Vagina (tissue), 2 donors: Measurements from ENCODE around the gene MACROD2. TPM values are rescaled to one million over a fixed set of nuclear protein-coding genes. Genes with fewer than 3 reads are reported as not detected.

Experiments
- DNase-seq, 2 donors: peaks; one replicate each; pipeline ENCODE4 v3.0.0-alpha.2; 2017; ENCODE audit errors: extremely low spot score in 2 of 2
- H3K27ac ChIP-seq: fragments of 200-600 bp; sonication (generic); one replicate; pipeline ENCODE4 v1.5.1; 2019
- H3K27me3 ChIP-seq: fragments of 200-600 bp; sonication (generic); one replicate; pipeline ENCODE4 v1.5.1; 2019
- H3K36me3 ChIP-seq, 2 donors: fragments of 200-600 bp; sonication (generic); one replicate each; pipeline ENCODE4 v1.5.1; 2017 to 2019
- H3K4me1 ChIP-seq: fragments of 200-600 bp; sonication (generic); one replicate; pipeline ENCODE4 v1.5.1; 2019
- H3K4me3 ChIP-seq, 2 donors: fragments of 200-600 bp; sonication (generic); 1 replicate in 1 of 2; 2 replicates in 1 of 2; pipeline ENCODE4 v1.5.1; 2016 to 2019
- H3K9me3 ChIP-seq: fragments of 200-600 bp; sonication (generic); one replicate; pipeline ENCODE4 v1.5.1; 2019
- CTCF ChIP-seq, 3 experiments: fragments of 450-650 bp in 2 of 3; fragments of 200-600 bp in 1 of 3; sonication (generic) in 1 of 3; IDR thresholded peaks; one replicate each; pipeline ENCODE4 v1.5.1; 2017 to 2019; ENCODE audit warnings: antibody characterized with exemption in 3 of 3, mild to moderate bottlenecking in 2 of 3, moderate library complexity in 2 of 3
- POLR2A ChIP-seq, 2 donors: fragments of 450-650 bp; IDR thresholded peaks; one replicate each; pipeline ENCODE4 v1.6.1; 2017; ENCODE audit warnings: antibody characterized with exemption in 2 of 2, mild to moderate bottlenecking in 2 of 2, moderate library complexity in 2 of 2
- POLR2AphosphoS5 ChIP-seq, 2 donors: sonication (generic); formaldehyde crosslinking; IDR thresholded peaks; one replicate each; pipeline ENCODE4 v1.9.0; 2017; ENCODE audit warnings: antibody characterized with exemption in 2 of 2, mild to moderate bottlenecking in 2 of 2, low read depth in 1 of 2; ENCODE audit not compliant: insufficient read depth in 1 of 2
- intact Hi-C: fragments of 100-400 bp; cut with DNase I; formaldehyde crosslinking; loops from one replicate; pipeline ENCODE4 v1.15.1; 2023
- total RNA-seq: library from RNA; depleted of rRNA; stranded (reverse); fragments of >200 nt; gene quantifications from one replicate; pipeline ENCODE4 v1.2.3, GENCODE V29; 2016

The MACROD2 gene
- total RNA-seq, 1 donor from 2014 or later: 12.5 TPM

GRCh38 chr20:16048876-16049275 is 2053.6 kb downstream of the MACROD2 start:
- Histone ChIP-seq H3K27ac (no peak overlapping the region), H3K9me3 (no peaks in the 10 kb centered on the region), H3K4me3 (no peak overlapping the region), H3K27me3 (no peaks in the 10 kb centered on the region), H3K36me3 (no peaks in the 10 kb centered on the region), H3K4me1 (no peaks in the 10 kb centered on the region)
- no peak for TF ChIP-seq POLR2AphosphoS5 (IDR thresholded peaks at IDR 0.05; ENCODE audit: insufficient read depth in 1 of 2, low read depth in 1 of 2)
- TF ChIP-seq POLR2A (IDR thresholded peaks at IDR 0.05): no peak
- no peak for TF ChIP-seq CTCF (IDR thresholded peaks at IDR 0.05)
- intact Hi-C loops: no loop called here
- DNase-seq: no peak

GRCh38 chr20:16049529-16050093 is 2054.3 kb downstream of the MACROD2 start:
- intact Hi-C loops: no loop called here
- TF ChIP-seq CTCF (IDR thresholded peaks at IDR 0.05): no peak
- no peak for TF ChIP-seq POLR2A (IDR thresholded peaks at IDR 0.05)
- no peak for TF ChIP-seq POLR2AphosphoS5 (IDR thresholded peaks at IDR 0.05; ENCODE audit: insufficient read depth in 1 of 2, low read depth in 1 of 2)
- H3K9me3 ChIP-seq: no peaks in the 10 kb centered on the region
- H3K36me3 ChIP-seq: no peaks in the 10 kb centered on the region
- H3K4me1 ChIP-seq: no peaks in the 10 kb centered on the region
- no peak for DNase-seq
- no peaks in the 10 kb centered on the region for H3K27me3 ChIP-seq
- H3K27ac ChIP-seq: no peak overlapping the region
- no peak overlapping the region for H3K4me3 ChIP-seq

- Histone ChIP-seq H3K4me3 (no peak overlapping the region), H3K27ac (no peak overlapping the region), H3K9me3 (no peaks in the 10 kb centered on the region), H3K27me3 (no peaks in the 10 kb centered on the region), H3K4me1 (no peaks in the 10 kb centered on the region), H3K36me3 (no peaks in the 10 kb centered on the region)
- no peak for TF ChIP-seq CTCF (IDR thresholded peaks at IDR 0.05)
- TF ChIP-seq POLR2AphosphoS5 (IDR thresholded peaks at IDR 0.05; ENCODE audit: insufficient read depth in 1 of 2, low read depth in 1 of 2): no peak
- no peak for TF ChIP-seq POLR2A (IDR thresholded peaks at IDR 0.05)
- intact Hi-C loops: no loop called here
- no peak for DNase-seq
Observed at GRCh38 chr20:16050366-16050765, 2055.1 kb downstream of the MACROD2 start.

- TF ChIP-seq CTCF (IDR thresholded peaks at IDR 0.05) (no peak), POLR2A (IDR thresholded peaks at IDR 0.05) (no peak), POLR2AphosphoS5 (IDR thresholded peaks at IDR 0.05; ENCODE audit: insufficient read depth in 1 of 2, low read depth in 1 of 2) (no peak)
- no peaks in the 10 kb centered on the region for H3K36me3 ChIP-seq
- no peak overlapping the region for H3K4me3 ChIP-seq
- H3K9me3 ChIP-seq: no peaks in the 10 kb centered on the region
- H3K4me1 ChIP-seq: no peaks in the 10 kb centered on the region
- intact Hi-C loops: no loop called here
- H3K27me3 ChIP-seq: no peaks in the 10 kb centered on the region
- no peak overlapping the region for H3K27ac ChIP-seq
- DNase-seq: no peak
Observed at GRCh38 chr20:16051968-16052367, 2056.7 kb downstream of the MACROD2 start.

- intact Hi-C loops: no loop called here
- H3K4me3 ChIP-seq: no peak overlapping the region
- H3K27ac ChIP-seq: no peak overlapping the region
- DNase-seq: no peak
- no peaks in the 10 kb centered on the region for H3K4me1 ChIP-seq
- H3K27me3 ChIP-seq: no peaks in the 10 kb centered on the region
- no peaks in the 10 kb centered on the region for H3K36me3 ChIP-seq
- H3K9me3 ChIP-seq: no peaks in the 10 kb centered on the region
- TF ChIP-seq CTCF (IDR thresholded peaks at IDR 0.05) (no peak), POLR2AphosphoS5 (IDR thresholded peaks at IDR 0.05; ENCODE audit: insufficient read depth in 1 of 2, low read depth in 1 of 2) (no peak), POLR2A (IDR thresholded peaks at IDR 0.05) (no peak)
Observed at GRCh38 chr20:16052456-16052855, 2057.1 kb downstream of the MACROD2 start.
